SU-DHL-6 (cell line): Measurements from ENCODE around the gene TMEM252.

ENCODE experiments used
- H2AFZ ChIP-seq: fragments of 200-600 bp; sonication (generic); 2 replicates; pipeline ENCODE4 v1.6.1; 2014; ENCODE audit warnings: low read depth, mild to moderate bottlenecking, moderate library complexity, mixed read lengths, antibody characterized with exemption, low read length; ENCODE audit not compliant: severe bottlenecking
- H3F3A ChIP-seq: fragments of 200-600 bp; shearing (Covaris generic); 2 replicates; pipeline ENCODE4 v1.6.0; 2016; ENCODE audit warnings: antibody characterized with exemption, mild to moderate bottlenecking; ENCODE audit not compliant: insufficient read depth
- H3K27ac ChIP-seq: fragments of 200-600 bp; sonication (generic); 2 replicates; pipeline ENCODE4 v1.5.1; 2016; ENCODE audit warnings: low read depth, mild to moderate bottlenecking, low read length, moderate library complexity, mixed read lengths
- H3K27me3 ChIP-seq: fragments of 200-600 bp; sonication (generic), shearing (Covaris generic); 2 replicates; pipeline ENCODE4 v1.6.0; 2014; ENCODE audit warnings: mild to moderate bottlenecking, low read length
- H3K36me3 ChIP-seq: fragments of 200-600 bp; sonication (generic); 2 replicates; pipeline ENCODE4 v1.6.1; 2014; ENCODE audit warnings: mild to moderate bottlenecking, low read length, mixed read lengths
- H3K4me2 ChIP-seq: fragments of 300-600, 200-600 bp; shearing (Covaris generic), sonication (generic); 2 replicates; pipeline ENCODE4 v1.6.0; 2014; ENCODE audit warnings: low read length, low read depth, mild to moderate bottlenecking; ENCODE audit not compliant: poor library complexity, severe bottlenecking
- H3K4me3 ChIP-seq: fragments of 200-600 bp; sonication (generic); 2 replicates; pipeline ENCODE4 v1.5.1; 2014; ENCODE audit warnings: antibody characterized with exemption, low read length, mild to moderate bottlenecking, mixed read lengths; ENCODE audit not compliant: insufficient read depth, poor library complexity, severe bottlenecking
- H3K79me2 ChIP-seq: fragments of 200-600 bp; sonication (generic); 2 replicates; pipeline ENCODE4 v1.6.1; 2014; ENCODE audit warnings: mild to moderate bottlenecking, low read length, moderate library complexity; ENCODE audit not compliant: insufficient read depth
- H3K9ac ChIP-seq: fragments of 200-600 bp; sonication (generic); 2 replicates; pipeline ENCODE4 v1.7.0; 2014; ENCODE audit warnings: mild to moderate bottlenecking, low read length
- H3K9me2 ChIP-seq: fragments of 200-600 bp; sonication (generic); replicated peaks from 2 replicates; pipeline ENCODE4 v1.6.1; 2014; ENCODE audit warnings: low read length; ENCODE audit not compliant: insufficient read depth
- H3K9me3 ChIP-seq: fragments of 200-600 bp; sonication (generic); 2 replicates; pipeline ENCODE4 v1.6.1; 2014; ENCODE audit warnings: low read length, mixed read lengths; ENCODE audit not compliant: insufficient read depth
- H4K20me1 ChIP-seq: fragments of 200-600 bp; sonication (generic); 2 replicates; pipeline ENCODE4 v1.6.1; 2014; ENCODE audit warnings: low read depth, mild to moderate bottlenecking, antibody characterized with exemption, low read length, moderate library complexity, mixed read lengths
- EZH2phosphoT487 ChIP-seq: fragments of 200-600 bp; sonication (generic), shearing (Covaris generic); conservative IDR thresholded peaks from 2 replicates; pipeline ENCODE4 v1.6.1; 2018; ENCODE audit warnings: mild to moderate bottlenecking, antibody characterized with exemption, low read length, moderate library complexity, mixed read lengths
- TF ChIP-seq, protein P1 (sequence below): fragments of 200-600 bp; sonication (generic); IDR thresholded peaks from one replicate; pipeline ENCODE4 v1.5.1; 2017; ENCODE audit warnings: antibody characterized with exemption, mild to moderate bottlenecking, low read length, moderate library complexity; ENCODE audit not compliant: insufficient read depth, poor library complexity, severe bottlenecking

TMEM252 gene

DNA sequence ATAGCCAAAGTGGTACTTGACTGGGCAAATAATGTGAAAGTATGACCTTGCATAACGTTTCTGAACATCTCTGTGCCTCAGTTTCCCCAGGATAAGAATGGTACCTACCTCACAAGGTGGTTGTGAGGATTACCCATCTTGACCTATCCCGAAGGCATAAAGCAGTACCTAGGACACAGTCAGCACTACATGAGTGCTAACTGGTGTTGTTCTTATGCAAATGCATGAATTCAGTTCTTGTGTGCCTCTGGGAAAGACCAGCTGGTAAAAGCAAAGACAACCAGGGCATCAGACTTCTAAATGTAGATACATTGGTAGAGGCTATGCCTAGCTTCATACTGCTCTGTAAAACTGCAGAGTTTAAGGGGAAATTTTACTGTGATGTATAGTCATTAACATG lies 21.8 kb upstream of the TMEM252 start:
- no peak overlapping the region for H2AFZ ChIP-seq
- no peak overlapping the region for H3K9ac ChIP-seq
- H3K27ac ChIP-seq = no peak overlapping the region
- H3K4me3 ChIP-seq = no peak overlapping the region
- TF ChIP-seq EZH2phosphoT487 = no peak
- TF ChIP-seq, protein P1, sequence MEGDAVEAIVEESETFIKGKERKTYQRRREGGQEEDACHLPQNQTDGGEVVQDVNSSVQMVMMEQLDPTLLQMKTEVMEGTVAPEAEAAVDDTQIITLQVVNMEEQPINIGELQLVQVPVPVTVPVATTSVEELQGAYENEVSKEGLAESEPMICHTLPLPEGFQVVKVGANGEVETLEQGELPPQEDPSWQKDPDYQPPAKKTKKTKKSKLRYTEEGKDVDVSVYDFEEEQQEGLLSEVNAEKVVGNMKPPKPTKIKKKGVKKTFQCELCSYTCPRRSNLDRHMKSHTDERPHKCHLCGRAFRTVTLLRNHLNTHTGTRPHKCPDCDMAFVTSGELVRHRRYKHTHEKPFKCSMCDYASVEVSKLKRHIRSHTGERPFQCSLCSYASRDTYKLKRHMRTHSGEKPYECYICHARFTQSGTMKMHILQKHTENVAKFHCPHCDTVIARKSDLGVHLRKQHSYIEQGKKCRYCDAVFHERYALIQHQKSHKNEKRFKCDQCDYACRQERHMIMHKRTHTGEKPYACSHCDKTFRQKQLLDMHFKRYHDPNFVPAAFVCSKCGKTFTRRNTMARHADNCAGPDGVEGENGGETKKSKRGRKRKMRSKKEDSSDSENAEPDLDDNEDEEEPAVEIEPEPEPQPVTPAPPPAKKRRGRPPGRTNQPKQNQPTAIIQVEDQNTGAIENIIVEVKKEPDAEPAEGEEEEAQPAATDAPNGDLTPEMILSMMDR = no peak
- H3K79me2 ChIP-seq = no peaks in the 10 kb centered on the region
- no peaks in the 10 kb centered on the region for H4K20me1 ChIP-seq
- no peaks in the 10 kb centered on the region for H3F3A ChIP-seq
- no peaks in the 10 kb centered on the region for H3K9me3 ChIP-seq
- H3K9me2 ChIP-seq = no peaks in the 10 kb centered on the region
- no peaks in the 10 kb centered on the region for H3K27me3 ChIP-seq
- no peak overlapping the region for H3K4me2 ChIP-seq
- no peaks in the 10 kb centered on the region for H3K36me3 ChIP-seq

DNA sequence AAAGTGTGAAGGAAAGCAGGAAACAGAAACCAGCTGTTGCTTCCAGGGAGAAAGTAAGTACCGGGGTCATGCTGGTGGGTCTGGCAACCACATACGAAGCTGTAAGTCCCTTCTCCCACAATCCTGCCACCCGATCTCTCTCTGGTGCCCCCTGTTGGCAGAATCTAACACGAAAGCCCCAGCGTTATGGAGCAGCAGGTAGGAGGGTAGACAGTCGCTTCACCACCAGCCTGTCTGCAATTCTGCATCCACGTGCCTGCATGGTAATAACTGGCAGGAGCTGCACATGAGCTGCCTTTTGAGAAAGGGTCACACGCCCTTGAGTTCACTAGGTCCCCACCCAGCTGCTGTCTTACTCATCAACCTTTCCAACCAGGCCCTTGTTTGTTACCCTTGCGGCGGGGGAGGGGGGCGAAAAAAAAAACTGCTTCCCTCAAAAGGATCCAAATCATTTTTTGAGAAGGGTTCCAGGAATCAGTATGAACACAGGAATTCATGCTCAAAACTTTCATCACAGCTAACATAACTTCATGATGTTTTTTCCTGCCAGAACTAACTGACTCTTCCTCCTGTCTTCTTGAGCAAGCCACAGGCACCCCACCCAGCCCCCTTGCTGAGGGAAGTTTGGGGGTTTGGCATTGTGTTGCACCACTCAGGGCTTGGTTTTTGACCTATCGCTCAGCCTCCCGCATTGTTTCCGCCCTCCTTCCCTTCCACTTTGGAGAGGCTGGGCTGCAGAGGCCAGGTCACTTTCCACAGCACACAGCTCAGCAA lies 19.6 kb upstream of the TMEM252 start:
- Histone ChIP-seq H4K20me1 (no peaks in the 10 kb centered on the region), H3K79me2 (no peaks in the 10 kb centered on the region), H3K27me3 (no peaks in the 10 kb centered on the region), H3K9ac (no peak overlapping the region), H3F3A (no peaks in the 10 kb centered on the region), H3K4me2 (no peak overlapping the region), H3K27ac (no peak overlapping the region), H3K9me2 (no peaks in the 10 kb centered on the region), H3K36me3 (no peaks in the 10 kb centered on the region), H2AFZ (no peak overlapping the region), H3K9me3 (no peaks in the 10 kb centered on the region), H3K4me3 (no peak overlapping the region)
- TF ChIP-seq EZH2phosphoT487 = no peak
- TF ChIP-seq, protein P1 = peak; percentile 50

DNA sequence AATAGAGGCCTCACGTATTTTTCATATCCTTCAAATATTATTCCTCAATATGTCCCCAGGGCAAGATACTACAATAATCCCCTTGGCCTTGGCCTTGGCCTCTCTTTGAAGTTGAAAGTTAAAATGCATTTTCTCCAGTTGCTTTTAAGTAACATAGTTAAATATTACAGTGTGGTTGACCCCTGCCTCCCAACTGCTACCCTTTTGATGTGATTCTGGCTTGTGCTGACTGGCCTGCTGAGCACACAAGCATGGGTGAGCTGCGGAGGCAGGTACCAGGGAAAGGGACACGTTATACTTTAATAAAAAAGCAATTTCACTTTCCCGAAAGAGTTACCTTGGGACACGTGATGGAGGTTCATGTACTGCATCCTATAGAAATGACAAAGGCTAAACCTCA lies 17.9 kb upstream of the TMEM252 start:
- no peaks in the 10 kb centered on the region for H3K36me3 ChIP-seq
- no peak for TF ChIP-seq EZH2phosphoT487
- TF ChIP-seq, protein P1 = no peak
- no peak overlapping the region for H3K27ac ChIP-seq
- H3K79me2 ChIP-seq = no peaks in the 10 kb centered on the region
- no peaks in the 10 kb centered on the region for H3K9me2 ChIP-seq
- H3F3A ChIP-seq = no peaks in the 10 kb centered on the region
- no peaks in the 10 kb centered on the region for H4K20me1 ChIP-seq
- no peak overlapping the region for H3K4me3 ChIP-seq
- no peak overlapping the region for H3K4me2 ChIP-seq
- no peak overlapping the region for H2AFZ ChIP-seq
- no peaks in the 10 kb centered on the region for H3K27me3 ChIP-seq
- H3K9ac ChIP-seq = no peak overlapping the region
- no peaks in the 10 kb centered on the region for H3K9me3 ChIP-seq
